Keratinocyte (primary cell): ENCODE results near the gene GPC4.

Experiments
- EZH2 ChIP-seq: IDR thresholded peaks from one replicate; pipeline ENCODE4 v1.6.1; 2012; ENCODE audit warnings: inconsistent platforms, mild to moderate bottlenecking, low read length, moderate library complexity
- TF ChIP-seq, protein P1 (sequence below), 3 experiments: IDR thresholded peaks in 1 of 3; conservative IDR thresholded peaks in 1 of 3; optimal IDR thresholded peaks in 1 of 3; 2 replicates in 2 of 3; 3 replicates in 1 of 3; pipeline versions ENCODE3 to v1.5.1; 2011; ENCODE audit warnings: low read length in 3 of 3, mild to moderate bottlenecking in 3 of 3, moderate library complexity in 2 of 3, control low read depth in 1 of 3, inconsistent platforms in 1 of 3; ENCODE audit not compliant: insufficient read depth in 2 of 3; ENCODE audit errors: extremely low read depth in 1 of 3

DNA sequence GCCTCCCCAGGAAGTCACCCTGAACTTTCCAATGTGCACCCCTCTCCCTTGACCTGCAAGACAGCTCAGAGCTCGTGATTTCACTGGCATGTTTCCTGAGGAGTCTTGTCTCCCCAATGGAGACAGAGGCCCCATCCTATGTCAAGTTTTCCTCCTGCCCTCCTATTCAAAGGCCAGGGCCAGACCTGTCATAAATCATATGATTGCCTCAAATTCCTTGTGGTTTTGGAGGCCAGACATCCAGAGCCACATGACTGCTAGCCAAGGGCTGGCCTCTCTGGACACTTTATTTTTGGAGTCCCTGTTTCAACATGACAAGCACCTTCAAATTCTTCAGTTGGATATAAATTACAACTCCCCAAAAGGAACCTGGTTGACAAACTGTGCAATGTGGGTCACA lies 121.2 kb downstream of the GPC4 start:
- TF ChIP-seq, protein P1, sequence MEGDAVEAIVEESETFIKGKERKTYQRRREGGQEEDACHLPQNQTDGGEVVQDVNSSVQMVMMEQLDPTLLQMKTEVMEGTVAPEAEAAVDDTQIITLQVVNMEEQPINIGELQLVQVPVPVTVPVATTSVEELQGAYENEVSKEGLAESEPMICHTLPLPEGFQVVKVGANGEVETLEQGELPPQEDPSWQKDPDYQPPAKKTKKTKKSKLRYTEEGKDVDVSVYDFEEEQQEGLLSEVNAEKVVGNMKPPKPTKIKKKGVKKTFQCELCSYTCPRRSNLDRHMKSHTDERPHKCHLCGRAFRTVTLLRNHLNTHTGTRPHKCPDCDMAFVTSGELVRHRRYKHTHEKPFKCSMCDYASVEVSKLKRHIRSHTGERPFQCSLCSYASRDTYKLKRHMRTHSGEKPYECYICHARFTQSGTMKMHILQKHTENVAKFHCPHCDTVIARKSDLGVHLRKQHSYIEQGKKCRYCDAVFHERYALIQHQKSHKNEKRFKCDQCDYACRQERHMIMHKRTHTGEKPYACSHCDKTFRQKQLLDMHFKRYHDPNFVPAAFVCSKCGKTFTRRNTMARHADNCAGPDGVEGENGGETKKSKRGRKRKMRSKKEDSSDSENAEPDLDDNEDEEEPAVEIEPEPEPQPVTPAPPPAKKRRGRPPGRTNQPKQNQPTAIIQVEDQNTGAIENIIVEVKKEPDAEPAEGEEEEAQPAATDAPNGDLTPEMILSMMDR (optimal IDR thresholded peaks at IDR 0.05 in 1 of 3, IDR thresholded peaks at IDR 0.05 in 1 of 3, conservative IDR thresholded peaks at IDR 0.05 in 1 of 3; ENCODE audit: extremely low read depth in 1 of 3, insufficient read depth in 2 of 3, low read length in 3 of 3): no peak
- TF ChIP-seq EZH2: no peak
